LNCaP clone FGC (cell line): ENCODE data around the gene PLA2G2C.

Experiments
- DNase-seq: peaks from one replicate; pipeline ENCODE4 v3.0.0-alpha.2; 2011; ENCODE audit warnings: low read depth
- H3K4me3 ChIP-seq: 2 replicates; pipeline ENCODE4 v1.5.1; 2011; ENCODE audit warnings: mild to moderate bottlenecking, low read depth, low read length, control low read depth
- CTCF ChIP-seq: IDR thresholded peaks from 2 replicates; pipeline ENCODE4 v1.5.1; 2012; ENCODE audit warnings: mild to moderate bottlenecking; ENCODE audit not compliant: control insufficient read depth, insufficient read depth; ENCODE audit errors: extremely low read depth

Gene PLA2G2C

GRCh38 chr1:20209471-20209870 is 23.2 kb upstream of the PLA2G2C start:
- DNase-seq = no peak
- H3K4me3 ChIP-seq = no peak overlapping the region
- no peak for TF ChIP-seq CTCF

GRCh38 chr1:20207546-20207945 is 21.2 kb upstream of the PLA2G2C start:
- no peak for DNase-seq
- no peak for TF ChIP-seq CTCF
- H3K4me3 ChIP-seq = no peak overlapping the region

GRCh38 chr1:20202166-20202565 is 15.8 kb upstream of the PLA2G2C start:
- H3K4me3 ChIP-seq = no peak overlapping the region
- no peak for DNase-seq
- TF ChIP-seq CTCF = no peak

- H3K4me3 ChIP-seq = no peak overlapping the region
- TF ChIP-seq CTCF = no peak
- DNase-seq = no peak
Observed at GRCh38 chr1:20200966-20201365, 14.6 kb upstream of the PLA2G2C start.

- no peak overlapping the region for H3K4me3 ChIP-seq
- TF ChIP-seq CTCF = no peak
- DNase-seq = no peak
Observed at GRCh38 chr1:20199840-20200239, 13.5 kb upstream of the PLA2G2C start.

- TF ChIP-seq CTCF = no peak
- H3K4me3 ChIP-seq = no peak overlapping the region
- DNase-seq = no peak
Observed at GRCh38 chr1:20199403-20199802, 13.1 kb upstream of the PLA2G2C start.

GRCh38 chr1:20198918-20199317 is 12.6 kb upstream of the PLA2G2C start:
- no peak for DNase-seq
- TF ChIP-seq CTCF = no peak
- no peak overlapping the region for H3K4me3 ChIP-seq
